ENCODE measurements around the gene GP1BB.

The GP1BB gene

DNA sequence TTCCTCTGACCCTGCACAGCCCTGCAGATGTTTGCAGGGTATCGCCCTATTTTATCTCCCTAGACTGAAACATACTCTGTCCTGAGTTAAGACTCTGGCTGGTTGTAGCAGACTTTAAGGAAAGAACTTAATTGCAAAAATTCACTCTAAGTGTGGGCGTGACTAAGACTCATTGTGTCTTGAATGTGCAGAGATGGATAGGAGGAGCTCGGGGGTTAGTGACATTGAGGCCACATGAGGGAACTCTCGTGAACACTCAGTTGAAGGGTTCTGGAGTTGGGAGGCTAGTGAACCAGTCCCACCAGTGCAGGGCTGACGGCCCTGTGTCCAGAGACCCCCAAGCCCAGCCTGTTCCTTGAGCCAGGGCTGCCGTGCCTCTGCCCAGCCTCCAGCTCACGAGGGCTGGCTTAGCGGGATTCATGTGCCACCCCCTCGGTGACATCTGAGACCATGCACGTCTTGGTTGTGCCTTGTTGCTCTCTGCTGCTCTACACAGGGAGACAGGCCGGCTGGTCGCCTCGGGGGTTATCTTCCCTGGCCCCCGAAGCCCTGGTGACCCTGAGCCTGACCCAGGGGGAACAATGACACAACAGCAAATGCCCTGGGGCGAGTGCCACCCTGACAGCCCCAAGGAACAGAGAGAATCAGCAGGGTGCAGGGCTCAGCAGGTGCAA, 25.8 kb downstream of the GP1BB start:
- no peak overlapping the region for H3K4ac ChIP-seq (ENCODE audit: low read length)

DNA sequence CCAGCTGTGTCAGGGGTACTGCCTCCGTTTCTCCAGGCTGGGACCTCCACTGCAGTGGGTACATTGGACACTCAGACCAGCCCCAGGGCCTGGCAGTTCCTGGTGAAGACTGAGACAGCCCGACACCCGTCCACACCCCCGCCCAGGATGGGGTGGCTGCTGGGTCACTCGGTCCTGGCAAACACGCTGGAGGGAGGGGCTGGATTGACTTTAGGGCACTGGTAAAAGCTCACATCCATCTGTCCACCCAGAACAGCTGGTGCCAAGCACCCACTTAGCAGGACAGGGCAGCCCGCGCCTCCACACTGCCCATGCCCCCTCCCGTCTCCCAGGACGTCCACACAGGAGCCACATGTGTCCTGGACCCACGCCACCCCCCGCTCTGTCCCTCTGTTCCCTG, 26.5 kb downstream of the GP1BB start:
- H2BK12ac ChIP-seq (ENCODE audit: low read length) = peak overlapping the region; percentile 22
- peak overlapping the region; percentile 97 for H3K14ac ChIP-seq (ENCODE audit: low read length)
- no peak overlapping the region for H3K27ac ChIP-seq (replicated peaks; ENCODE audit: low read length)
- peak overlapping the region; percentile 78 for H2BK120ac ChIP-seq (ENCODE audit: low read depth, low read length)
- peaks cover 0 to 4% of the 10 kb centered on the region in 2 donors for H3K9me3 ChIP-seq (replicated peaks in 1 of 2; ENCODE audit: control insufficient read depth in 2 of 2, insufficient read depth in 1 of 2, low read depth in 1 of 2, low read length in 2 of 2)
- no peak overlapping the region for H4K8ac ChIP-seq (ENCODE audit: low read depth, low read length)
- peaks cover 17 to 33% of the 10 kb centered on the region in 2 donors for H3K4me1 ChIP-seq (ENCODE audit: control insufficient read depth in 2 of 2, insufficient read depth in 1 of 2, low read depth in 1 of 2, low read length in 2 of 2)
- DNase-seq (ENCODE audit: low spot score) = no peak
- H3K23ac ChIP-seq (ENCODE audit: low read depth, low read length, poor library complexity) = peak overlapping the region; percentile 86
- peaks cover 7% of the 10 kb centered on the region for H3K79me1 ChIP-seq (ENCODE audit: low read depth, low read length)
- no peaks in the 10 kb centered on the region for H3K36me3 ChIP-seq (replicated peaks in 1 of 2; ENCODE audit: control insufficient read depth in 2 of 2, insufficient read depth in 2 of 2, low read length in 2 of 2)
- H3K27me3 ChIP-seq (ENCODE audit: control insufficient read depth in 3 of 3, insufficient read depth in 3 of 3, low read depth in 1 of 3, low read length in 3 of 3) = peaks cover 5 to 77% (median 23%) of the 10 kb centered on the region in 3 experiments
- WGBS, 2 donors (ENCODE audit: extremely low coverage in 2 of 2, insufficient read length in 2 of 2, insufficient replicate concordance in 1 of 2) = no CpG with 5 or more reads among the region's 12 CpGs
- no peak overlapping the region for H2AFZ ChIP-seq (ENCODE audit: low read length)
- peak overlapping the region; percentile 15 for H4K91ac ChIP-seq (ENCODE audit: low read depth, low read length, poor library complexity)
- H2BK5ac ChIP-seq (ENCODE audit: low read length) = no peak overlapping the region
- peak overlapping the region; percentile 94 for H3K18ac ChIP-seq (ENCODE audit: low read length)
- peak overlapping the region; percentile 92 for H2BK15ac ChIP-seq (ENCODE audit: low read length)
- H2AK5ac ChIP-seq (ENCODE audit: low read depth, low read length) = peak overlapping the region; percentile 96
- H3K9ac ChIP-seq (ENCODE audit: low read depth, low read length, poor library complexity) = peak overlapping the region; percentile 78
- H3K4me3 ChIP-seq (ENCODE audit: low read length in 2 of 2) = no peak overlapping the region
- peak overlapping the region; percentile 90 for H3K4ac ChIP-seq (ENCODE audit: low read length)
- no peak overlapping the region for H3K4me2 ChIP-seq (ENCODE audit: insufficient read depth, low read length, poor library complexity, severe bottlenecking)

More for the DNA sequence above, 25.8 kb downstream of the GP1BB start:
- Histone ChIP-seq H3K14ac (ENCODE audit: low read length) (no peak overlapping the region), H3K4me3 (ENCODE audit: low read length in 2 of 2) (no peak overlapping the region), H3K4me2 (ENCODE audit: insufficient read depth, low read length, poor library complexity, severe bottlenecking) (no peak overlapping the region), H3K27me3 (ENCODE audit: control insufficient read depth in 3 of 3, insufficient read depth in 3 of 3, low read depth in 1 of 3, low read length in 3 of 3) (peaks cover 0 to 69% (median 15%) of the 10 kb centered on the region in 3 experiments), H3K4me1 (ENCODE audit: control insufficient read depth in 2 of 2, insufficient read depth in 1 of 2, low read depth in 1 of 2, low read length in 2 of 2) (peaks cover 17 to 32% of the 10 kb centered on the region in 2 donors), H3K18ac (ENCODE audit: low read length) (peak overlapping the region; percentile 94), H3K79me1 (ENCODE audit: low read depth, low read length) (peaks cover 11% of the 10 kb centered on the region), H3K23ac (ENCODE audit: low read depth, low read length, poor library complexity) (peak overlapping the region; percentile 86), H2AK5ac (ENCODE audit: low read depth, low read length) (peak overlapping the region; percentile 96), H4K8ac (ENCODE audit: low read depth, low read length) (no peak overlapping the region), H3K36me3 (replicated peaks in 1 of 2; ENCODE audit: control insufficient read depth in 2 of 2, insufficient read depth in 2 of 2, low read length in 2 of 2) (no peaks in the 10 kb centered on the region), H3K9ac (ENCODE audit: low read depth, low read length, poor library complexity) (no peak overlapping the region), H4K91ac (ENCODE audit: low read depth, low read length, poor library complexity) (no peak overlapping the region), H2BK120ac (ENCODE audit: low read depth, low read length) (no peak overlapping the region), H2BK5ac (ENCODE audit: low read length) (no peak overlapping the region), H3K9me3 (replicated peaks in 1 of 2; ENCODE audit: control insufficient read depth in 2 of 2, insufficient read depth in 1 of 2, low read depth in 1 of 2, low read length in 2 of 2) (peaks cover 0 to 4% of the 10 kb centered on the region in 2 donors), H3K27ac (replicated peaks; ENCODE audit: low read length) (no peak overlapping the region), H2BK12ac (ENCODE audit: low read length) (no peak overlapping the region), H2BK15ac (ENCODE audit: low read length) (peak overlapping the region; percentile 92), H2AFZ (ENCODE audit: low read length) (no peak overlapping the region)
- DNase-seq (ENCODE audit: low spot score) = no peak
- WGBS, 2 donors (ENCODE audit: extremely low coverage in 2 of 2, insufficient read length in 2 of 2, insufficient replicate concordance in 1 of 2) = no CpG with 5 or more reads among the region's 15 CpGs

DNA sequence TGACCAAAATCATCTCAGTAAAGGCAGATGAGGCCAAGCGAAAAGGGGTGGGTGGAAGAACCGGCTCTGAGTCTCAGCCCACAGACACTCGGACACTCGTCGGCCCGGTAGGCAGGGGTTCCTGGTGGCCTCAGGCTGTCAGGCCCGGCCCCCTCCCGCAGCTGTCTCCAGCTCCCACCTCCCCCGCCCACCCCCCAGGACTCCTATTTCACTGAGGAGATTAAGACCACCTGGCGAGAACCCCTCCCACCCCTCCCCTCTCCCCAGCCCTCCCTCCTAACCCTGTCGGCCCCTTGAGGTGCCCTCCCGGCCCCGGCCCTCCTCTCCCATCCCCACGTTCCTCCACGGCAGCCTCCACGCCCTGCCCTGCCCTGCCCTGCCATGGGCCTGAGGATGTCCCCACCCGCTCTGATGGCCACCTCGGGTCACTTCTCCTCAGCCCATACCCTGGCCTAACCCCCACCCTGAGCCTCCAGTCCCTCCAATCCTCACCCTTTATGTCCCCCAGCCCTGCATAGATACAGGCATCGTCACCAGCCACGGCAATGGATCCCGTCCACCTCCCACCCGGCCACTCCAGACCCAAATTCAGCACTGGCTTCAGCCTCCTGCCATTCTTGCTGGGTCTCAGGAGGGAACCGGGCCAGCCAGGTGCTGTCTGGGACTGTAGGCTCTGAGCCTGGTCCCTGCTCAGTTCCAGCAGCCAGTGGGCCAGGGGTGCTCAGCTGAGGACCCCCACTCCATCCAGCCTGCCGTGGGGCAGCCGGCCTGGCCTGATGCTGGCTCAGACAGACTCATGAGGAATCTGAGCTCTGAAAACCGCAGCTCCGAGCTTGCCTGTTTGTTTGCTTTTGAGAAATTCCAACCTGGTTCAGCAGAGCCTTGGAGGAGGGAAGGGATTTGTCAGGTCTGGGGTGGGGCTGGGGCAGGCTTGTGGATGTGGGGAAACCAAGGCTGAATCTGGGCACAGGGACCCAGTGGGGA, 27.5 kb downstream of the GP1BB start:
- peaks cover 0 to 4% of the 10 kb centered on the region in 2 donors for H3K9me3 ChIP-seq (replicated peaks in 1 of 2; ENCODE audit: control insufficient read depth in 2 of 2, insufficient read depth in 1 of 2, low read depth in 1 of 2, low read length in 2 of 2)
- H3K4me3 ChIP-seq (ENCODE audit: low read length in 2 of 2) = no peak overlapping the region
- WGBS, 2 donors (ENCODE audit: extremely low coverage in 2 of 2, insufficient read length in 2 of 2, insufficient replicate concordance in 1 of 2) = no CpG with 5 or more reads among the region's 27 CpGs
- peak overlapping the region; percentile 78 for H2BK120ac ChIP-seq (ENCODE audit: low read depth, low read length)
- peak overlapping the region; percentile 77 for H2BK12ac ChIP-seq (ENCODE audit: low read length)
- H3K27me3 ChIP-seq (ENCODE audit: control insufficient read depth in 3 of 3, insufficient read depth in 3 of 3, low read depth in 1 of 3, low read length in 3 of 3) = peaks cover 12 to 79% (median 32%) of the 10 kb centered on the region in 3 experiments
- H3K36me3 ChIP-seq (replicated peaks in 1 of 2; ENCODE audit: control insufficient read depth in 2 of 2, insufficient read depth in 2 of 2, low read length in 2 of 2) = no peaks in the 10 kb centered on the region
- peak overlapping the region; percentile 94 for H3K18ac ChIP-seq (ENCODE audit: low read length)
- H3K14ac ChIP-seq (ENCODE audit: low read length) = no peak overlapping the region
- no peak overlapping the region for H4K8ac ChIP-seq (ENCODE audit: low read depth, low read length)
- peak overlapping the region; percentile 62 for H2BK5ac ChIP-seq (ENCODE audit: low read length)
- H2AFZ ChIP-seq (ENCODE audit: low read length) = no peak overlapping the region
- H3K4me1 ChIP-seq (ENCODE audit: control insufficient read depth in 2 of 2, insufficient read depth in 1 of 2, low read depth in 1 of 2, low read length in 2 of 2) = peaks cover 15 to 37% of the 10 kb centered on the region in 2 donors
- peak overlapping the region; percentile 97 for H2BK15ac ChIP-seq (ENCODE audit: low read length)
- peak overlapping the region; percentile 96 for H3K23ac ChIP-seq (ENCODE audit: low read depth, low read length, poor library complexity)
- H3K79me1 ChIP-seq (ENCODE audit: low read depth, low read length) = peaks cover 5% of the 10 kb centered on the region
- DNase-seq (ENCODE audit: low spot score) = no peak
- H4K91ac ChIP-seq (ENCODE audit: low read depth, low read length, poor library complexity) = peak overlapping the region; percentile 68
- H3K4me2 ChIP-seq (ENCODE audit: insufficient read depth, low read length, poor library complexity, severe bottlenecking) = no peak overlapping the region
- H3K9ac ChIP-seq (ENCODE audit: low read depth, low read length, poor library complexity) = peak overlapping the region; percentile 63
- peak overlapping the region; percentile 98 for H2AK5ac ChIP-seq (ENCODE audit: low read depth, low read length)
- no peak overlapping the region for H3K4ac ChIP-seq (ENCODE audit: low read length)
- H3K27ac ChIP-seq (replicated peaks; ENCODE audit: low read length) = no peak overlapping the region
